ENCODE measurements around the gene PIP5K1B.

Gene PIP5K1B

GRCh38 chr9:68832861-68833518, 128.0 kb downstream of the PIP5K1B start:
- Histone ChIP-seq H3K9me2 (ENCODE audit: low read depth, low read length) (no peaks in the 10 kb centered on the region), H3K4me1 (ENCODE audit: insufficient read depth, low read length, severe bottlenecking) (no peaks in the 10 kb centered on the region), H4K20me1 (ENCODE audit: insufficient read depth, low read length) (no peaks in the 10 kb centered on the region), H3K36me3 (ENCODE audit: insufficient read depth, low read length) (no peaks in the 10 kb centered on the region), H3K4me3 (ENCODE audit: low read depth, low read length, poor library complexity, severe bottlenecking) (no peak overlapping the region), H3K27me3 (ENCODE audit: insufficient read depth, low read length) (no peaks in the 10 kb centered on the region), H3K9ac (ENCODE audit: low read length) (no peak overlapping the region), H3K27ac (ENCODE audit: low read depth, low read length, poor library complexity, severe bottlenecking) (no peak overlapping the region), H2AFZ (ENCODE audit: low read length) (no peak overlapping the region), H3F3A (ENCODE audit: insufficient read depth, low read length) (no peaks in the 10 kb centered on the region), H3K9me3 (ENCODE audit: low read length) (no peaks in the 10 kb centered on the region), H3K79me2 (ENCODE audit: insufficient read depth, low read length) (no peaks in the 10 kb centered on the region), H3K4me2 (ENCODE audit: low read length) (no peak overlapping the region)
- no peak for TF ChIP-seq EZH2 (IDR thresholded peaks at IDR 0.05; ENCODE audit: borderline replicate concordance, low read length)
- TF ChIP-seq, protein P1, sequence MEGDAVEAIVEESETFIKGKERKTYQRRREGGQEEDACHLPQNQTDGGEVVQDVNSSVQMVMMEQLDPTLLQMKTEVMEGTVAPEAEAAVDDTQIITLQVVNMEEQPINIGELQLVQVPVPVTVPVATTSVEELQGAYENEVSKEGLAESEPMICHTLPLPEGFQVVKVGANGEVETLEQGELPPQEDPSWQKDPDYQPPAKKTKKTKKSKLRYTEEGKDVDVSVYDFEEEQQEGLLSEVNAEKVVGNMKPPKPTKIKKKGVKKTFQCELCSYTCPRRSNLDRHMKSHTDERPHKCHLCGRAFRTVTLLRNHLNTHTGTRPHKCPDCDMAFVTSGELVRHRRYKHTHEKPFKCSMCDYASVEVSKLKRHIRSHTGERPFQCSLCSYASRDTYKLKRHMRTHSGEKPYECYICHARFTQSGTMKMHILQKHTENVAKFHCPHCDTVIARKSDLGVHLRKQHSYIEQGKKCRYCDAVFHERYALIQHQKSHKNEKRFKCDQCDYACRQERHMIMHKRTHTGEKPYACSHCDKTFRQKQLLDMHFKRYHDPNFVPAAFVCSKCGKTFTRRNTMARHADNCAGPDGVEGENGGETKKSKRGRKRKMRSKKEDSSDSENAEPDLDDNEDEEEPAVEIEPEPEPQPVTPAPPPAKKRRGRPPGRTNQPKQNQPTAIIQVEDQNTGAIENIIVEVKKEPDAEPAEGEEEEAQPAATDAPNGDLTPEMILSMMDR (IDR thresholded peaks at IDR 0.05; ENCODE audit: low read length) = no peak

GRCh38 chr9:68834931-68835520, 130.0 kb downstream of the PIP5K1B start:
- no peaks in the 10 kb centered on the region for H3K79me2 ChIP-seq (ENCODE audit: insufficient read depth, low read length)
- no peaks in the 10 kb centered on the region for H3K27me3 ChIP-seq (ENCODE audit: insufficient read depth, low read length)
- H3K4me3 ChIP-seq (ENCODE audit: low read depth, low read length, poor library complexity, severe bottlenecking) = no peak overlapping the region
- H3K36me3 ChIP-seq (ENCODE audit: insufficient read depth, low read length) = no peaks in the 10 kb centered on the region
- no peak overlapping the region for H3K9ac ChIP-seq (ENCODE audit: low read length)
- no peak for TF ChIP-seq EZH2 (IDR thresholded peaks at IDR 0.05; ENCODE audit: borderline replicate concordance, low read length)
- TF ChIP-seq, protein P1 (IDR thresholded peaks at IDR 0.05; ENCODE audit: low read length) = no peak
- no peak overlapping the region for H3K27ac ChIP-seq (ENCODE audit: low read depth, low read length, poor library complexity, severe bottlenecking)
- no peaks in the 10 kb centered on the region for H3K9me3 ChIP-seq (ENCODE audit: low read length)
- no peaks in the 10 kb centered on the region for H3F3A ChIP-seq (ENCODE audit: insufficient read depth, low read length)
- H2AFZ ChIP-seq (ENCODE audit: low read length) = no peak overlapping the region
- no peaks in the 10 kb centered on the region for H3K9me2 ChIP-seq (ENCODE audit: low read depth, low read length)
- H3K4me1 ChIP-seq (ENCODE audit: insufficient read depth, low read length, severe bottlenecking) = no peaks in the 10 kb centered on the region
- H4K20me1 ChIP-seq (ENCODE audit: insufficient read depth, low read length) = no peaks in the 10 kb centered on the region
- H3K4me2 ChIP-seq (ENCODE audit: low read length) = no peak overlapping the region

DNA sequence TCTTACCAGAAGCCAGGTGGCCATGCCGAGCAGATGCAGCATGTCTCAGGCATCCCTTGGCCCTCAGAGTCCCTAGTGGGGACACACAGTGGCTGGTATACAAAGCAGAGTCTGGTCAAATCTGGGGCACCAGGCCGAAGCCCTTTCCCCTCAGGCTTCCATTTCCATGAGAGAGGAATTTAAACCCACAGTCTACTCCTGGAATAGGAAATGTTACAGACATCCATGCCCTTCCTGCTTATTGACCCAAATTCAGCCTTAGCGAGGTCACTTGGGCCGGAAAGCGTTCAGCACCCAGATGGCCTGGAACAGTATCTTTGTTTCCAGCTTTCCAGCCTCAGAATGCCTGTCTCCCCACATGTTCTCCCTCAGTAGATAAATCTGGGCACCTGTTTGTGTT, 131.7 kb downstream of the PIP5K1B start:
- H3K36me3 ChIP-seq (ENCODE audit: insufficient read depth, low read length) = no peaks in the 10 kb centered on the region
- no peaks in the 10 kb centered on the region for H3K4me1 ChIP-seq (ENCODE audit: insufficient read depth, low read length, severe bottlenecking)
- H3K79me2 ChIP-seq (ENCODE audit: insufficient read depth, low read length) = no peaks in the 10 kb centered on the region
- H3K9me3 ChIP-seq (ENCODE audit: low read length) = no peaks in the 10 kb centered on the region
- no peak overlapping the region for H3K4me3 ChIP-seq (ENCODE audit: low read depth, low read length, poor library complexity, severe bottlenecking)
- H3K4me2 ChIP-seq (ENCODE audit: low read length) = no peak overlapping the region
- no peak overlapping the region for H2AFZ ChIP-seq (ENCODE audit: low read length)
- no peak for TF ChIP-seq EZH2 (IDR thresholded peaks at IDR 0.05; ENCODE audit: borderline replicate concordance, low read length)
- TF ChIP-seq, protein P1 (IDR thresholded peaks at IDR 0.05; ENCODE audit: low read length) = no peak
- no peaks in the 10 kb centered on the region for H3K9me2 ChIP-seq (ENCODE audit: low read depth, low read length)
- H4K20me1 ChIP-seq (ENCODE audit: insufficient read depth, low read length) = no peaks in the 10 kb centered on the region
- H3K27ac ChIP-seq (ENCODE audit: low read depth, low read length, poor library complexity, severe bottlenecking) = no peak overlapping the region
- H3K9ac ChIP-seq (ENCODE audit: low read length) = no peak overlapping the region
- no peaks in the 10 kb centered on the region for H3K27me3 ChIP-seq (ENCODE audit: insufficient read depth, low read length)
- no peaks in the 10 kb centered on the region for H3F3A ChIP-seq (ENCODE audit: insufficient read depth, low read length)
